ENCODE data around the gene TLR5.

Gene TLR5

GRCh38 chr1:223147873-223148272, 4.8 kb upstream of the TLR5 start:
- DNase-seq = no peak

GRCh38 chr1:223147409-223147808, 4.4 kb upstream of the TLR5 start:
- DNase-seq = no peak

GRCh38 chr1:223146745-223147144, 3.7 kb upstream of the TLR5 start:
- no peak for DNase-seq

- no peak for DNase-seq
Observed at GRCh38 chr1:223144914-223145313, 1.9 kb upstream of the TLR5 start.

GRCh38 chr1:223144431-223144830, 1.4 kb upstream of the TLR5 start:
- peak; percentile 63 for DNase-seq

- peak; percentile 82 for DNase-seq
Observed at GRCh38 chr1:223143537-223144248, 645 bp upstream of the TLR5 start.

- no peak for DNase-seq
Observed at GRCh38 chr1:223142269-223142668, 779 bp downstream of the TLR5 start.

- no peak for DNase-seq
Observed at GRCh38 chr1:223140611-223141405, 2.2 kb downstream of the TLR5 start.

- DNase-seq = no peak
Observed at GRCh38 chr1:223137455-223138085, 5.5 kb downstream of the TLR5 start.

- no peak for DNase-seq
Observed at GRCh38 chr1:223136086-223136485, 7.0 kb downstream of the TLR5 start.

- no peak for DNase-seq
Observed at GRCh38 chr1:223135176-223135942, 7.7 kb downstream of the TLR5 start.

GRCh38 chr1:223133824-223134435, 9.1 kb downstream of the TLR5 start:
- DNase-seq = peak; percentile 75

GRCh38 chr1:223133306-223133823, 9.7 kb downstream of the TLR5 start:
- no peak for DNase-seq

GRCh38 chr1:223129229-223129901, 13.7 kb downstream of the TLR5 start:
- no peak for DNase-seq

- DNase-seq = no peak
Observed at GRCh38 chr1:223126741-223127140, 16.3 kb downstream of the TLR5 start.

- DNase-seq = no peak
Observed at GRCh38 chr1:223125766-223126165, 17.3 kb downstream of the TLR5 start.

GRCh38 chr1:223123011-223123610, 19.9 kb downstream of the TLR5 start:
- no peak for DNase-seq

GRCh38 chr1:223118418-223118817, 24.6 kb downstream of the TLR5 start:
- DNase-seq = no peak

GRCh38 chr1:223116950-223117349, 26.1 kb downstream of the TLR5 start:
- DNase-seq = no peak

GRCh38 chr1:223114871-223115270, 28.2 kb downstream of the TLR5 start:
- no peak for DNase-seq

- DNase-seq = no peak
Observed at GRCh38 chr1:223110952-223111351, 32.1 kb downstream of the TLR5 start.
